Measurements from ENCODE around the gene RRP7A.
"Not testable (repeated sequence)": the region's sequence is repeated elsewhere in the genome, so short reads cannot be mapped to it uniquely, and the experiment has no call there.

RRP7A gene

GRCh38 chr22:42535082-42535731 lies 15.6 kb upstream of the RRP7A start:
- not testable (repeated sequence) for DNase-seq

- no peak for DNase-seq
Measured at GRCh38 chr22:42533638-42533977, 14.0 kb upstream of the RRP7A start.

GRCh38 chr22:42531401-42532084 lies 11.9 kb upstream of the RRP7A start:
- not testable (repeated sequence) for DNase-seq

- DNase-seq, result not testable (repeated sequence)
Measured at GRCh38 chr22:42529435-42529834, 9.8 kb upstream of the RRP7A start.

- no peak for DNase-seq
Measured at GRCh38 chr22:42528591-42529307, 9.2 kb upstream of the RRP7A start.

- DNase-seq, result no peak
Measured at GRCh38 chr22:42522546-42522945, 3.0 kb upstream of the RRP7A start.

GRCh38 chr22:42521228-42521546 lies 1.6 kb upstream of the RRP7A start:
- DNase-seq, result no peak

GRCh38 chr22:42518638-42519524 lies 715 bp downstream of the RRP7A start:
- not testable (repeated sequence) for DNase-seq

GRCh38 chr22:42517103-42517502 lies 2.5 kb downstream of the RRP7A start:
- not testable (repeated sequence) for DNase-seq

- DNase-seq, result no peak
Measured at GRCh38 chr22:42515896-42516295, 3.7 kb downstream of the RRP7A start.

- DNase-seq, result not testable (repeated sequence)
Measured at GRCh38 chr22:42515304-42515703, 4.3 kb downstream of the RRP7A start.

- not testable (repeated sequence) for DNase-seq
Measured at GRCh38 chr22:42514331-42514730, 5.3 kb downstream of the RRP7A start.

GRCh38 chr22:42512273-42512990 lies 7.2 kb downstream of the RRP7A start:
- not testable (repeated sequence) for DNase-seq

GRCh38 chr22:42511401-42511891 lies 8.2 kb downstream of the RRP7A start:
- DNase-seq, result no peak

- DNase-seq, result no peak
Measured at GRCh38 chr22:42509548-42509947, 10.0 kb downstream of the RRP7A start.

- not testable (repeated sequence) for DNase-seq
Measured at GRCh38 chr22:42508975-42509364, 10.6 kb downstream of the RRP7A start.

- not testable (repeated sequence) for DNase-seq
Measured at GRCh38 chr22:42508327-42508974, 11.1 kb downstream of the RRP7A start.

- DNase-seq, result no peak
Measured at GRCh38 chr22:42500836-42501179, 18.8 kb downstream of the RRP7A start.

GRCh38 chr22:42500161-42500835 lies 19.3 kb downstream of the RRP7A start:
- DNase-seq, result peak; percentile 70

- not testable (repeated sequence) for DNase-seq
Measured at GRCh38 chr22:42499773-42500160, 19.8 kb downstream of the RRP7A start.

- DNase-seq, result not testable (repeated sequence)
Measured at GRCh38 chr22:42495533-42496141, 24.0 kb downstream of the RRP7A start.
